ENCODE measurements around the gene ACVRL1. TPM values are rescaled to one million over a fixed set of nuclear protein-coding genes. Genes with fewer than 3 reads are reported as not detected.

ACVRL1 gene
- total RNA-seq, 1 donor from 2014 or later: 223 TPM

DNA sequence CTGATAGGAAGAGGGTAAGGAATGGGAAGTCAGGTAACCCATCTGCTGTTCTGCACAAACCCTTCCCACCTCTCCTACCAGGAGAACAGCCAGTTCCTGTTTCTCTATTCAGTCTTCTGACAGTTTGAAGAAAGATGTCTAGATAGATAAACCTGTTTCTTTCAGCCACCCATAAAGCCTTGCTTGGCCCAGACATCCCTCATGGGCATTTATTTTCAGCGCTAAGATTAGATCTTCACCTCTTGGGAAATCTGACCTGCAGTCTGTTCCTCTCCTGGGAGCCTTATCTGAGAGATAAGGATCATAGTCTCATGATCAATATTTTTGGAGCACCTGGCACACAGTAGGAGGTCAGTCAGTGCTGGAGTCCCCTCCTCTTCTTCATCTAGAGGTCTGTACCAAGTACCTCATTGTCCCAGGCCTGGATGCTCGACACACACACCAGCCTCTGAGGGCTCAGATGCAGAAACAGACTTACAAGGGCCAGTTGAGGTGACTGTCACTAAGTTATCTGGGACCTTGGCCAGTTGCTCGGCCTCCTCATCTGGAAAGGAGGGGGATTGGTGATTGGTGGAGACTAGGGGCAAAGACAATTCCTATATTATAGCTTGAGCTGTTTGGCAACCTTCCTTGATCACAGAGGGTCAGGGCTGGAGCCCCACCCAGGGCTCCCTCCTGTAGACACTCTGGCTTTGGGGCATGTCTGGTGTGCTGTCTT is 18.2 kb downstream of the ACVRL1 start:
- DNase-seq (no peak), ATAC-seq (no peak)
- Histone ChIP-seq H3K27ac (peak overlapping the region; percentile 49), H3K9me3 (no peaks in the 10 kb centered on the region), H3K36me3 (no peaks in the 10 kb centered on the region), H3K4me3 (no peak overlapping the region), H3K27me3 (no peaks in the 10 kb centered on the region), H3K4me1 (peaks cover 39% of the 10 kb centered on the region)
- intact Hi-C loops (cut with DNase I): loop anchor here (10.0 kb wide), 1 partner anchor 49 kb away; no protein-coding TSS in a partner anchor
- TF ChIP-seq, protein P1, sequence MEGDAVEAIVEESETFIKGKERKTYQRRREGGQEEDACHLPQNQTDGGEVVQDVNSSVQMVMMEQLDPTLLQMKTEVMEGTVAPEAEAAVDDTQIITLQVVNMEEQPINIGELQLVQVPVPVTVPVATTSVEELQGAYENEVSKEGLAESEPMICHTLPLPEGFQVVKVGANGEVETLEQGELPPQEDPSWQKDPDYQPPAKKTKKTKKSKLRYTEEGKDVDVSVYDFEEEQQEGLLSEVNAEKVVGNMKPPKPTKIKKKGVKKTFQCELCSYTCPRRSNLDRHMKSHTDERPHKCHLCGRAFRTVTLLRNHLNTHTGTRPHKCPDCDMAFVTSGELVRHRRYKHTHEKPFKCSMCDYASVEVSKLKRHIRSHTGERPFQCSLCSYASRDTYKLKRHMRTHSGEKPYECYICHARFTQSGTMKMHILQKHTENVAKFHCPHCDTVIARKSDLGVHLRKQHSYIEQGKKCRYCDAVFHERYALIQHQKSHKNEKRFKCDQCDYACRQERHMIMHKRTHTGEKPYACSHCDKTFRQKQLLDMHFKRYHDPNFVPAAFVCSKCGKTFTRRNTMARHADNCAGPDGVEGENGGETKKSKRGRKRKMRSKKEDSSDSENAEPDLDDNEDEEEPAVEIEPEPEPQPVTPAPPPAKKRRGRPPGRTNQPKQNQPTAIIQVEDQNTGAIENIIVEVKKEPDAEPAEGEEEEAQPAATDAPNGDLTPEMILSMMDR (IDR thresholded peaks at IDR 0.05): no peak

DNA sequence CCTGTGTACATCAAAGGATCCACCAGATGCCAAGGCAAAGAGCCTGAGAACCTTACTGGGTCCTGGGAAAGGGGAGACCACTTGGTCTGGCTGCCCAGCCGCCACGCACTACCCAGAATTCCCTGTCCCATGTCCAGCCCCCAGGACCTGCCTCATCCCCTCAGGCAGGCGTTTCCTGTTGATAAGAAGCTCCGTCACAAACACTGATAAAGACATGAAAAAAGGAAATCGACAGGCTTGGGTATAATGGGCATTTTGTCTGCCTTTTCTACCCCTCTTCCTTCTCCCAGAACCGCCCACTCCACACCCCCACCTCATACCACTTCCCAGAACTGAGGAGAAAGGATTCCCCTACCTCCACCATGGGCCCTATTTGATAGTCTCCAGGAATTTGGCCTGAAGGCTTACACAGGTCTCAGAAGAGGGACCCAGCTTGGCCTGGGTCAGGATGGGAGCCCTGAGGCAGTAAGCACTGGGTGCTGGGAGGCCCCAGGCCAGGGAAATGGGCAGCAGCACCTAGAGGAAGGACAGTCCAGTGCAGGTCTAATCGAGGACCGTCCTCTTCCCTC is 18.8 kb downstream of the ACVRL1 start:
- Histone ChIP-seq H3K4me3 (no peak overlapping the region), H3K4me1 (peaks cover 39% of the 10 kb centered on the region), H3K27ac (peak overlapping the region; percentile 49), H3K9me3 (no peaks in the 10 kb centered on the region), H3K36me3 (no peaks in the 10 kb centered on the region), H3K27me3 (no peaks in the 10 kb centered on the region)
- DNase-seq: no peak
- TF ChIP-seq, protein P1 (IDR thresholded peaks at IDR 0.05): no peak
- intact Hi-C loops (cut with DNase I): loop anchor here (10.0 kb wide), 1 partner anchor 49 kb away; no protein-coding TSS in a partner anchor
- ATAC-seq: peak; percentile 17

DNA sequence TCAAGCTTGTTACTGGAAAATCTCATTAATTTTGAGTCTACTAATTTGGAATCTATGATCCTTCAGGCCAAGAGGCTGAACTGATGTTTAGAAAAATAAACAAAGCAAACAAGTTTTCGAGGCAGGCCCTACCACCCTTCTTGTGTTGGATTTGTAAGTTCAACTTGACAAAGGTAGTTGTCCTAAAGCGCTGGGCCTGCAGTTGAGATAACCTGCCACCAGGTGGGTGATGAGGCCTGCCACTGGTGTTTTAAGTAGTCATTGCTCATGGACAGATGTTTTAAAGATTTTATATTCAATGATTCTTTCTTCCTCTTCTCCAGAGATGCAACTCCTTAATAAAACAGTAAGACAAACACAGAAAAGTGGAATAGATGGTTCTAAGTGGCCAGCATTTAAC is 19.4 kb downstream of the ACVRL1 start:
- ATAC-seq: no peak
- TF ChIP-seq, protein P1 (IDR thresholded peaks at IDR 0.05): peak; percentile 54
- no peak overlapping the region for H3K27ac ChIP-seq
- intact Hi-C loops (cut with DNase I): loop anchor here (10.0 kb wide), 1 partner anchor 48 kb away; no protein-coding TSS in a partner anchor
- no peak overlapping the region for H3K4me3 ChIP-seq
- no peaks in the 10 kb centered on the region for H3K27me3 ChIP-seq
- H3K4me1 ChIP-seq: peaks cover 39% of the 10 kb centered on the region
- no peak for DNase-seq
- H3K9me3 ChIP-seq: no peaks in the 10 kb centered on the region
- H3K36me3 ChIP-seq: no peaks in the 10 kb centered on the region

DNA sequence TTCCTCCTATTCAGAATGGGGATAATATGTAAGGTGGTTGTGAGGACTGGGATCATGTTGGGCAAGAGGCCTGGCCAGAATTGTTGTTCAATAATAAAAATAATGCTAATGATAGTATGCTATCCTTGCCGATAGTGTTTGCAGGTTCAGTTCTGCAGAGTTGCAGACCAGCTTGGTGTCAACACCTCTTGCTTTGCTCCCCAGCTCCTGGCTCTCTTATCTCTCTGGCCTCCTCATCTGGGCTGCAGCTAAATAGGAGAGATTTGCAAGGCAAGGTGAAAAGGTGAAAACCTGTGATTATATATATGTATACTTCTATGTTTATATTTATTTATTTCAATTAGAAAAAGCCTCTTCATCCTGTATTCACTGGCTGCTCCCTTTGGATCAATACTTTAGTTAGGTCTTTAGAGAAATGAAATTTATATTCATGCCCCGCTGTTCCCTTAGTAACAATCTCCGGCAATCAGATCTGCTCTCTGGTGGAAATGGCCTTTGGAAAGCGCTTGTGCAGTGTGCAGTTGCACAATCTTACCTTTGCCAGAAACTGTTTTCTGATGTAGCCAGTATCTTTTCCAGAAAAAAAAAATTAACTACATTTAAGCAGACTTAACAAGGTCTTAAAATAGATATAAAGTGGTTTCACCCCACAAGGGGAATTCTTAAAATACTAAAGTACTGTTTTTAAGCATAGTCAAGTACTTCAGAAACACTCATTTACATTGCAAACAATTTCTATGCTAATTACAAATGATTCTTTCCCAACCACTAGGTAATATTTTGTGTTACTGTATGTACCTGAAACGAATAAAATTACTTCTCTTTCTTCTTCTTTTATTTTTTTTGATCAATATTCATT is 25.1 kb downstream of the ACVRL1 start:
- H3K9me3 ChIP-seq: no peaks in the 10 kb centered on the region
- ATAC-seq (peak; percentile 61), DNase-seq (no peak)
- H3K27ac ChIP-seq: no peak overlapping the region
- no peak overlapping the region for H3K4me3 ChIP-seq
- intact Hi-C loops (cut with DNase I): no loop called here
- H3K27me3 ChIP-seq: no peaks in the 10 kb centered on the region
- no peaks in the 10 kb centered on the region for H3K36me3 ChIP-seq
- no peaks in the 10 kb centered on the region for H3K4me1 ChIP-seq
- TF ChIP-seq, protein P1 (IDR thresholded peaks at IDR 0.05): no peak

DNA sequence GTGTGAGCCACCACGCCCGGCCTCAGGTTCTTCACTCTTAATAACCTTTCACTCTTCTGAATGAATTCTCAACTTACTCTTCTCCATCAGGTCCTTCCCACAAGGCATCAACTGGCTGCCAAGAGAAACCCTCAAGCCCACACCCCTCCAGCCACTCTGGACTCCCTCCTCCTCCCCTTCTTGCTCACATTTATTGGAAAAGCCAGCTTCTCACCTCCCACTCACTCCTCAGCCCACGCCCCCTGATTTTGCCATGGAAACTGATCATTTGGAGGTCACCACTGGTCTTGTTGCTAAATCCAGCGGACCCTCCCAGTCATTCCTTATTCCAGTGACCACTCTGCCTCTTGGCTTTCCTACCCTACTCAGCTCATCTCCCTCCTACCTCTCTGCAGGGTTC is 26.8 kb downstream of the ACVRL1 start:
- TF ChIP-seq, protein P1 (IDR thresholded peaks at IDR 0.05): no peak
- Histone ChIP-seq H3K27ac (no peak overlapping the region), H3K4me3 (no peak overlapping the region), H3K4me1 (no peaks in the 10 kb centered on the region), H3K27me3 (no peaks in the 10 kb centered on the region), H3K36me3 (no peaks in the 10 kb centered on the region), H3K9me3 (no peaks in the 10 kb centered on the region)
- no peak for ATAC-seq
- intact Hi-C loops (cut with DNase I): no loop called here
- no peak for DNase-seq

Data from upper lobe of right lung (tissue), 1 donor.